Measurements from ENCODE around the gene ARL4C. TPM values are rescaled to one million over a fixed set of nuclear protein-coding genes. Genes with fewer than 3 reads are reported as not detected.

The ARL4C gene
- polyA plus RNA-seq, 2 of the 4 experiments (the other 2 are of a cell fraction), result 70.4 to 70.9 TPM

- peak overlapping the region; percentile 34 for H3K4me2 ChIP-seq
- WGBS (ENCODE audit: missing lambda C conversion rate), result 30% methylated on average over 3 of the region's 3 CpGs
- ChIA-PET POLR2A (no interaction called here), CTCF (interaction anchor here (0.6 to 4.0 kb wide), 19 partner anchors 32 to 645 kb away, joined by 3 to 34 read pairs (median 4); no protein-coding TSS in a partner anchor)
- peak overlapping the region; percentile 42 to 74 for H3K27ac ChIP-seq
- H3K4me3 ChIP-seq, result no peak overlapping the region
- peak; percentile 62 to 81 for ATAC-seq
- peaks cover 34% of the 10 kb centered on the region for H3K4me1 ChIP-seq
- no peaks in the 10 kb centered on the region for H3K9me3 ChIP-seq
- FAIRE-seq, result peak; percentile 86
- DNase-seq (ENCODE audit: low read depth in 1 of 2, low spot score in 1 of 2), result peak in 1 of 2 experiments; percentile 62
- no peak for TF ChIP-seq RCOR1 (IDR thresholded peaks at IDR 0.05; ENCODE audit: low read depth, low read length)
- no peak for TF ChIP-seq KDM5A (IDR thresholded peaks at IDR 0.05)
- peak; percentile 42; the same call in 1 of the 2 replicates for TF ChIP-seq FOSL2 (IDR thresholded peaks at IDR 0.05)
- TF ChIP-seq FOSL2 (CRISPR knock-in tag; IDR thresholded peaks at IDR 0.05), result peak; percentile 57
- no peak for TF ChIP-seq MAFK (IDR thresholded peaks at IDR 0.05; ENCODE audit: partially characterized antibody)
- TF ChIP-seq ZNF302 (CRISPR knock-in tag; IDR thresholded peaks at IDR 0.05), result no peak
- no peak for TF ChIP-seq ELK1 (IDR thresholded peaks at IDR 0.05; ENCODE audit: low read depth, low read length)
- TF ChIP-seq MAX (IDR thresholded peaks at IDR 0.05), result no peak
- TF ChIP-seq PBX3 (IDR thresholded peaks at IDR 0.05), result 0 out of 2 replicates have a peak, but pooled peaks have one; percentile 37
- no peak for TF ChIP-seq PHF8 (IDR thresholded peaks at IDR 0.05; ENCODE audit: borderline replicate concordance, low read depth)
- TF ChIP-seq CHD2 (IDR thresholded peaks at IDR 0.05; ENCODE audit: low read length, partially characterized antibody), result no peak
- no peak for TF ChIP-seq ESRRA (IDR thresholded peaks at IDR 0.05; ENCODE audit: borderline replicate concordance, low read length)
- no peak for TF ChIP-seq POLR2A (IDR thresholded peaks at IDR 0.05; ENCODE audit: low read length)
- TF ChIP-seq CEBPB (IDR thresholded peaks at IDR 0.05), result no peak
- TF ChIP-seq JUNB (IDR thresholded peaks at IDR 0.05), result peak; percentile 63; the same call in 1 of the 2 replicates
- no peak for TF ChIP-seq POLR2AphosphoS2 (conservative IDR thresholded peaks at IDR 0.05; ENCODE audit: low read length)
- TF ChIP-seq ATOH8 (CRISPR knock-in tag; IDR thresholded peaks at IDR 0.05; ENCODE audit: low read depth), result no peak
- no peak for TF ChIP-seq CBX2 (IDR thresholded peaks at IDR 0.05; ENCODE audit: borderline replicate concordance, low read depth)
- TF ChIP-seq BHLHE40 (IDR thresholded peaks at IDR 0.05; ENCODE audit: low read depth, low read length), result no peak
- no peak for TF ChIP-seq BCL3 (IDR thresholded peaks at IDR 0.05)
- no peak for TF ChIP-seq MAZ (IDR thresholded peaks at IDR 0.05; ENCODE audit: borderline replicate concordance, low read depth, low read length)
- no peak for TF ChIP-seq FOSB (CRISPR knock-in tag; IDR thresholded peaks at IDR 0.05)
These were observed 5.5 kb upstream of the ARL4C start for GRCh38 chr2:234502285-234502918.

- peak; percentile 45 to 73; a peak in 5 of 6 replicates for ATAC-seq
- FAIRE-seq, result no peak
- Histone ChIP-seq H3K4me3 (no peak overlapping the region), H3K27ac (peak overlapping the region; percentile 55 to 99), H3K4me2 (0 out of 3 replicates have a peak overlapping the region, but pooled peaks have one; percentile 5), H3K4me1 (peaks cover 34% of the 10 kb centered on the region), H3K9me3 (no peaks in the 10 kb centered on the region)
- TF ChIP-seq CTCF (IDR thresholded peaks at IDR 0.05) (peak; percentile 87), HEYL (CRISPR knock-in tag; IDR thresholded peaks at IDR 0.05) (no peak), SMC3 (IDR thresholded peaks at IDR 0.05) (peak; percentile 97), FOXS1 (CRISPR knock-in tag; IDR thresholded peaks at IDR 0.05) (no peak), RAD21 (conservative IDR thresholded peaks at IDR 0.05 in 1 of 2, IDR thresholded peaks at IDR 0.05 in 1 of 2) (peak; percentile 98), MAX (IDR thresholded peaks at IDR 0.05) (0 out of 2 replicates have a peak, but pooled peaks have one; percentile 32)
- peak in 1 of 2 experiments; percentile 83 for DNase-seq (ENCODE audit: low read depth in 1 of 2, low spot score in 1 of 2)
- CTCF ChIA-PET, result interaction anchor here (0.7 to 4.0 kb wide), 45 partner anchors 8 to 643 kb away, joined by 3 to 34 read pairs (median 4); no protein-coding TSS in a partner anchor
- POLR2A ChIA-PET, result interaction anchor here (0.5 to 1.3 kb wide), 3 partner anchors 8 to 643 kb away, joined by 3 to 4 read pairs (median 3); no protein-coding TSS in a partner anchor
- 10% methylated on average over 9 of the region's 9 CpGs for WGBS (ENCODE audit: missing lambda C conversion rate)
These were observed 3.6 kb upstream of the ARL4C start for GRCh38 chr2:234500394-234501006.
